HG03354 (cell line): ENCODE data around the gene SLFNL1.
A peak's percentile ranks its signal among the peaks of the same experiment; 100 is the strongest.

Experiments used
- ATAC-seq: cut with Tn5 transposase; IDR thresholded peaks from one replicate; pipeline ENCODE4 v1.9.1; 2021; ENCODE audit warnings: mild to moderate bottlenecking; ENCODE audit not compliant: unreplicated experiment, poor library complexity, severe bottlenecking

SLFNL1 gene

GRCh38 chr1:40989066-40989465 is 32.5 kb downstream of the SLFNL1 start:
- no peak for ATAC-seq

DNA sequence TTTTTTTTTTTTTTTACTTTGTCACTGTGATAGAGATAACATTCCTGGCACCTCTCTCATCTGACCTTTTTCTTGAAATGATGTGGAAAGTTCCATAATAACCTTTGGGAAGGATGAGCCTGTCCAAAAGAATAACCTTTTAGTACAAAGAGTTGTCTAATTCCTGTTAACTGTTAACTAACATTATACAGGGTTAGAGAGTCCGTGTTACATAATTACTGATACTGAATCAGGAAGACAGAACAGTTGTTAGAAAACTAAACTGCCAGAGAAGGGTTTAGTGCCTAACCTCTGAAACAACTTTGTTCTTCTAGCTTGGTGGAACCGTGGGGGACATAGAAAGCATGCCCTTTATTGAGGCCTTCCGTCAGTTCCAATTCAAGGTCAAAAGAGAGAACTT is 33.2 kb downstream of the SLFNL1 start:
- no peak for ATAC-seq

DNA sequence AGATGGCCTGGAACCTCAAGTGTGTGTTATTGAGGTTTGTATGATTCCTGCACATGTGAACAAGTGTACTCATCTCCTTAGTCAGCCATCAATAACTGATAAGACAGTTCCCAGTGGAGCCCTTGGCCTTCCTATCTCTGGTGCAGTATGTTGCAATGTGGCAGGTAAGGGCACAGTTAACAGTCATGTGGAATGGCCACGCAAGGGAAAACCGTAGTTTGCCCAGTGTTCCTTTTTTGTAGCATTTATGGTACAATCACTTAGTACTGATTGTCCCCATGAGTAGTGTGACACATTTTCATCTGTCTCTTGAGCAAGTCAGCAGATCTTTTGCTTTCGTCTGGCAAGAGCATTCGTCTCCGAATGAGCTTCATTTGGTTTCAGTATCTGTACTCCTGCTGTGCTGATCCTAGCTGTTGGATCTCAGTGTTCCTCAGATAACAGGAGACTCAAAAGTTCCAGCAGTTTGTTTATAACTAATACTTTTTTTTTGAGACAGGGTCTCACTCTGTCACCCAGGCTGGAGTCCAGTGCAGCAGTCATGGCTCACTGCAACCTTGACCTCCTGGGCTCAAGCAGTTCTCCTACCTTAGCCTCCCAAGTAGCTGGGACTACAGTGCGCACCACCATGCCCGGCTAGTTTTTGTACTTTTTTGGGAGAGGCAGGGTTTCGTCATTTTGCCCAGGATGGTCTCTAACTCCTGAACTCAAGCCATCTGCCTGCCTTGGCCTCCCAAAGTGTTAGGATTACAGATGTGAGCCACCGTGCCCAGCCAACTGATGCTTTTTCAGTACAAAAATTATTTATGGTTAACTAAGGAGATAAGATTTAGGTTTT is 33.9 kb downstream of the SLFNL1 start:
- no peak for ATAC-seq

DNA sequence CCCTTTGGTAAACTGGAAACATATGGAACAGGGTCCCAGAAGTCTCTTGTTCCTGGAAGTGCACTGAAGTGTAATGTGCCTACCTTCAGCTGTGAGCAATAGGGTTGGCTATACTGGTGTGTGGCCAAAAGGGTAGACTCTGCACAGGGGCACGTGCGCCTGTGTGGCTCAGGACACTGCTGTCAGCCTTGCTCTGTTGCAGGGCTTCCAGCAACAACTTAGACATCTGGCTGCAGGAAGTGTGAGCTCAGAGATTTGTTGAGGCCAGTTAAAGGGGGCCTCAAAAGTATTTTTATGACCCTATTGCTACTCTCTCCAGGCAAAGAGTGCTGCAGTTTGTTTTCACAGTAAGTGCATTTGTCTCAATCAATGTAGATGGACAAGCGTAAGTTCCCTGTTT is 34.6 kb downstream of the SLFNL1 start:
- ATAC-seq, result no peak

GRCh38 chr1:40986328-40986783 is 35.2 kb downstream of the SLFNL1 start:
- no peak for ATAC-seq

GRCh38 chr1:40985875-40986274 is 35.6 kb downstream of the SLFNL1 start:
- no peak for ATAC-seq

DNA sequence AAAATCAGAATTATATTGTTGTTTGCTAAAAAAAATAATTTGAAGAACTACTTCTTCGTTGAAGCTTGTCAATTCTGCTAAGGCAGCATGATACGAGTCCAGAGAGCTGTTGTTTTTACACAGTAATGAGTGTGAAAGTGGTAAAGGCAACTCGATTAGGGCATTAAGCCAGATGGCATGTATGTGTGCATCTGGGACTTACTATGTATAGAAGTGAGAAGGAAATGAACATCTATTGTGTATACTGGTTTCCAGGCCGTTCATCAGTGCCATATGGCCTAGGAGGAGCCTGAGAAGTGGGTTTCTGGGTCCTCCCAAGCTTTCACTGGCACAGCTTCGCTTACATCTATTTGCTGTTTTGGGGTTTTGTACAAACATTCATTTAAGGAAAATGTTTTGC is 36.4 kb downstream of the SLFNL1 start:
- ATAC-seq, result no peak

DNA sequence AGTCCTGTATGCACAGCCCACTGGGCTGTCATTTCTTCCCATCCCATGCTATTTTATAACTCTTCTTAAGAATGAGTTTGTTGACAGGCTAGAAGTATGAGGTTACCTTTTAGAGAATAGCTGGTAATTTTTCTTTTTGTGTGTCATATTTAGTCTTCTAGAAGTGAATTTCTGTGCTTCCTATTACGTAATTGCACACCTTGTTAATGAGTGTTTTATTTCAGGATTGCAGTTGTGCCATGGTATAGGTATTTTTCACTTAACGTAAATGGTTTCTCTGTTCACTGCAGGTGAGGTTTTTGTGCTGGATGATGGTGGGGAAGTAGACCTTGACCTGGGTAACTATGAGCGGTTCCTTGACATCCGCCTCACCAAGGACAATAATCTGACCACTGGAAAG is 37.0 kb downstream of the SLFNL1 start:
- ATAC-seq, result no peak

GRCh38 chr1:40984066-40984465 is 37.5 kb downstream of the SLFNL1 start:
- no peak for ATAC-seq

- no peak for ATAC-seq
Observed at GRCh38 chr1:40983286-40983685, 38.2 kb downstream of the SLFNL1 start.

DNA sequence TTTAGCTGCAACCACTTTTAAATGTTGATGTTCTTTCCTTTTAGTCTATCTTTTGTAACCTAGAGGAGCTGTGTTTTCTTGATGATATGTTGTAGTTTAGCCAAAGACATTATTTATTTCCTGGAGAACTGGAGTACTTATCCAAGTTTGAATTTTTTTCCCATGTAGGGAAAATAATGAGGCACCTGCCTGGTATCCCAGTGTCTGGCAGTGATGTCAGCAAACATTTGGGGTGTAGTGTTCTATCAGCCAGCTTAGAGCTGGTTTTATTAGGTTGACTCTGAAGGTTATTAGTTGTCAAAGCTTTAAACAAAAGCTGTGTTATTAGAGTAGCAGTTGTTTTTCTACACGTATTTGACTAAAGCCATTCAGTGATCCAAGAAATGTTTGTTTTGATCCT is 38.8 kb downstream of the SLFNL1 start:
- no peak for ATAC-seq

- no peak for ATAC-seq
Observed at GRCh38 chr1:40981691-40982448, 39.7 kb downstream of the SLFNL1 start.

- no peak for ATAC-seq
Observed at GRCh38 chr1:40980453-40981121, 40.9 kb downstream of the SLFNL1 start.

DNA sequence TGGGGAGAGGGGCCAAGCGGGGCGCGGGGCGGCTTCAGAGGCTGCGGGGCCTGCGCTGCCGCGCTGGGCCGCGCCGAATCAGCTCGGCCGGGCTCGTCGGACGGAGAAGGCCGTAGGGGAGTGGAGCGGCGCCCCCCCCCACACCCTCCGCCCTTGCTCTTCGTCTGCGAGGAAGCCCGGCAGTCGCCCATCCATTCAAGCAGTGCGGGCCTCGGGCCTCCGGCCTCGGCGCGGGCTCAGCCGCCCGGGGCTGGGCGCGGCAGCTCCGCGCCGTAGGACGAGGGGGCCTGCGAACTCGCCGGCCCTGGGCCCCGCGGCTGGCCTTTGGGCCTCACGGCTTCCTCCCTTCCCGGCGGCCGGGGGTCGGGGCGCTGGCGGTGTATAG is 41.5 kb downstream of the SLFNL1 start:
- peak; percentile 34 for ATAC-seq

DNA sequence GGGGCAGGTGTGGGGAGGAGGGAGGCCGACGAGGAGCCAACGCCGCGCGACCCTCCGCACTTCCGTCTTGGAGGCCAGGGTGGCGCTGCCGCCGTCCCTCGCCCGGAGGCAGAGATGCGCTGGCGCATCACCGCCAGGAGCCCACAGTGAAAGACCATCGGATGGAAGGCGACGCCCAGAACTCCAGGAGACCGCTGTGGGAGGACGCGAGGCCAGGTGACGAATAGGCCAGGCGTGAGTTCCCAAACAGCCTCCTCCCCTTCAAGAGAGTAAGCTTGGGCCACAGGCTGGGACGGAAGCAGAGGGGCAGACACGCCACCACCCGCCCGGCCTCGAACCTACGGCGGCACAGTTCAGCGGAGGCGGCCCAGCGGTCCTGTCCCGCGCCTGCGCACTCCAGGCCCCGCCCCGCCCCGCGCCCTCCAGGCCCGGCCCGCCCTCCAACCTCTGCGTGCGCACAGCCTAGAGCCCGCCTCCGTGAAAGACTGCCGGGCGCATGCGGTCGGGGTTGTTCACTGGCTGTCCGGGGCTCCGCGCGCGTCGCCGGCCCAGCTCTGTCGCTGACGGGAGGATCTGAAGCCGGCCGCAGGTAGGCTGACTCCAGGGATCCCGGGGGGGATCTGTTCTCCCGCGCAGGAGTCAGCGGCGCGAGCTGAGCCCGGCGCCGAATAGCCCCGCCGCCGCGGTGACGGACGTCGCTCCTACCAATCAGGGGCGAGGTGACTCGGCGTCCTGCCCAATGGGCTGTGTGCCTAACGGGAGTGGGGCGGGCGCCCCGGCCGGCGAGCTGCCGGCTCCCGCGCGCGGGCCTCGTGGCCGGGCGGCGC is 42.1 kb downstream of the SLFNL1 start, which contains the start of gene CTPS1:
CTPS1 (plus strand) TSS at position 456 of the 827 bp plus-strand sequence. CDS start 3,595 bp downstream, outside the sequence.
- ATAC-seq, result peak; percentile 91

DNA sequence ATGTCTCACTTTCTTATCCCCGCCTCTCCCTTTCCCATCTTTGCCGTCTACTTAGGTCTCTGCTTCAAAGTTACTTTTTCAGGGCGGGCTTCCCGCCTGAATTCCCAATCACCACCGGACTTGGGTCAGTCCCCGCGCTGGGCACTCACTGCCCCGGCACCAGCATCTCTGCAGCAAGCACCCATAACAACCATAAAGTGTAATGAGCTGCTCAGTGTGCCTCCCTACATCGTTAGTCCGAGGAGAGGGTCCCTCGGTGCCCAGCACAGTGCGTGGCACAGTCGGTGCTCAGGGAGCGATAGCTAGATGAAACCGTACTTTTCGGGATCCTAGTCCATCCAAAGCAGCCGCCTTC is 42.7 kb downstream of the SLFNL1 start:
- no peak for ATAC-seq

GRCh38 chr1:40977716-40978115 is 43.8 kb downstream of the SLFNL1 start:
- ATAC-seq, result no peak

- ATAC-seq, result no peak
Observed at GRCh38 chr1:40976952-40977690, 44.4 kb downstream of the SLFNL1 start.

DNA sequence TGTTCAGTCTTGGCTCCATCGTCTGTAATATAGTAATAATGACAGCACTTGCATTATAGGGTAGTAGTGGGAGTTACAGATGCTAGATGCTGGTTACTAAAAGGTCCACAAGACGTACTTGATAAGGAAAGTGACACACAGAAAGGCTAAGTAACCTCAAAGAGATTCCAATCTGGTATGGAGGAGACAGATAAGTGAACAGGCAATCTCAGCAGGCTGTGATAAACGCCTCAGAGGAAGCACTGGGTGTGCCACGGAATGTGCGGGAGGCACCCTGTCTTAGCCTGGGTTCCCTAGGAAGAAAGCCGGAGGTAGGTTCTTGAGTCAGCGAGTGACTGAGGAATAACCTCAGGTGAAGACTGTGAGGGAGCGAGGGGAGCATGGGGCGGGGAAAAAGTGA is 46.6 kb downstream of the SLFNL1 start:
- ATAC-seq, result no peak
